ENCODE measurements around the gene SEL1L.

GRCh38 chr14:81509838-81510452 is 23.7 kb downstream of the SEL1L start:
- no peak for TF ChIP-seq POLR2A (IDR thresholded peaks at IDR 0.05)
- TF ChIP-seq, protein P1, sequence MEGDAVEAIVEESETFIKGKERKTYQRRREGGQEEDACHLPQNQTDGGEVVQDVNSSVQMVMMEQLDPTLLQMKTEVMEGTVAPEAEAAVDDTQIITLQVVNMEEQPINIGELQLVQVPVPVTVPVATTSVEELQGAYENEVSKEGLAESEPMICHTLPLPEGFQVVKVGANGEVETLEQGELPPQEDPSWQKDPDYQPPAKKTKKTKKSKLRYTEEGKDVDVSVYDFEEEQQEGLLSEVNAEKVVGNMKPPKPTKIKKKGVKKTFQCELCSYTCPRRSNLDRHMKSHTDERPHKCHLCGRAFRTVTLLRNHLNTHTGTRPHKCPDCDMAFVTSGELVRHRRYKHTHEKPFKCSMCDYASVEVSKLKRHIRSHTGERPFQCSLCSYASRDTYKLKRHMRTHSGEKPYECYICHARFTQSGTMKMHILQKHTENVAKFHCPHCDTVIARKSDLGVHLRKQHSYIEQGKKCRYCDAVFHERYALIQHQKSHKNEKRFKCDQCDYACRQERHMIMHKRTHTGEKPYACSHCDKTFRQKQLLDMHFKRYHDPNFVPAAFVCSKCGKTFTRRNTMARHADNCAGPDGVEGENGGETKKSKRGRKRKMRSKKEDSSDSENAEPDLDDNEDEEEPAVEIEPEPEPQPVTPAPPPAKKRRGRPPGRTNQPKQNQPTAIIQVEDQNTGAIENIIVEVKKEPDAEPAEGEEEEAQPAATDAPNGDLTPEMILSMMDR (IDR thresholded peaks at IDR 0.05) = no peak

All from ovary (tissue), 3 donors.